HepG2 (cell line): ENCODE results near the gene TMUB1. TPM values are rescaled to one million over a fixed set of nuclear protein-coding genes. Genes with fewer than 3 reads are reported as not detected.

Experiments
- CENPT ChIP-seq: sonication (generic); formaldehyde crosslinking; IDR thresholded peaks from 2 replicates; pipeline ENCODE4 v1.8.0; 2022; ENCODE audit warnings: low read depth, mild to moderate bottlenecking, moderate library complexity, missing genetic modification reagents
- KDM2A ChIP-seq: sonication (generic); formaldehyde crosslinking; IDR thresholded peaks from 2 replicates; pipeline ENCODE4 v1.4.0; 2020; ENCODE audit warnings: low read depth, missing genetic modification reagents, borderline replicate concordance
- MBNL3 ChIP-seq: fragments of 250-450 bp; sonication (Bioruptor Pico); conservative IDR thresholded peaks from 2 replicates; pipeline ENCODE4 v1.8.0; 2022; ENCODE audit warnings: mild to moderate bottlenecking, inconsistent platforms
- RBFOX2 ChIP-seq: fragments of 200-400 bp; formaldehyde crosslinking; IDR thresholded peaks from 2 replicates; pipeline ENCODE4 v1.6.1; 2017; ENCODE audit warnings: low read depth, mild to moderate bottlenecking, low read length
- TBP ChIP-seq: sonication (generic); formaldehyde crosslinking; IDR thresholded peaks from 2 replicates; pipeline ENCODE4 v1.5.0; 2020; ENCODE audit warnings: missing genetic modification reagents
- ZC3H13 ChIP-seq: sonication (generic); formaldehyde crosslinking; IDR thresholded peaks from 2 replicates; pipeline ENCODE4 v1.8.1; 2023; ENCODE audit warnings: mild to moderate bottlenecking, missing genetic modification reagents, moderate library complexity
- ZMYM3 ChIP-seq: sonication (generic); formaldehyde crosslinking; IDR thresholded peaks from 2 replicates; pipeline ENCODE4 v1.5.1; 2020; ENCODE audit warnings: mild to moderate bottlenecking, missing genetic modification reagents
- ZNF441 ChIP-seq: sonication (generic); formaldehyde crosslinking; IDR thresholded peaks from 2 replicates; pipeline ENCODE4 v1.7.0; 2021; ENCODE audit warnings: missing genetic modification reagents, borderline replicate concordance
- ZNF468 ChIP-seq: sonication (generic); formaldehyde crosslinking; IDR thresholded peaks from 2 replicates; pipeline ENCODE4 v1.8.0; 2022; ENCODE audit warnings: mild to moderate bottlenecking, moderate library complexity, missing genetic modification reagents
- ZNF672 ChIP-seq: sonication (generic); formaldehyde crosslinking; IDR thresholded peaks from 2 replicates; pipeline ENCODE4 v1.8.1; 2022; ENCODE audit warnings: missing genetic modification reagents
- ZNF7 ChIP-seq: IDR thresholded peaks from 2 replicates; pipeline ENCODE4 v1.6.1; 2016; ENCODE audit warnings: missing biosample characterization, missing genetic modification reagents
- polyA plus RNA-seq, 8 experiments: library from polyadenylated mRNA; depleted of rRNA in 3 of 8; stranded (reverse) in 7 of 8; unstranded in 1 of 8; fragments of >200 nt; fragmentation: Illumina TruSeq in 4 of 8; extraction: Trizol in 4 of 8; gene quantifications; 2 replicates each; pipeline versions ENCODE4 v1.2.1 to v1.2.3, GENCODE V29; 2011 to 2016; ENCODE audit warnings: low read depth in 4 of 8, missing spikeins in 1 of 8, mixed read lengths in 1 of 8; ENCODE audit not compliant: insufficient read depth in 1 of 8
- total RNA-seq, 5 experiments: library from RNA; depleted of rRNA; stranded (reverse); fragments of >200 nt; fragmentation: Illumina TruSeq; extraction: Trizol; gene quantifications; 2 replicates each; pipeline ENCODE4 v1.2.3, GENCODE V29; 2016; ENCODE audit warnings: low read depth in 1 of 5
- TF ChIP-seq, protein P1 (sequence below): sonication (generic); formaldehyde crosslinking; IDR thresholded peaks from 2 replicates; pipeline ENCODE4 v1.8.1; 2023; ENCODE audit warnings: missing genetic modification reagents, mild to moderate bottlenecking, borderline replicate concordance
- TF ChIP-seq, protein P2 (sequence below): sonication (generic); formaldehyde crosslinking; IDR thresholded peaks from 2 replicates; pipeline ENCODE4 v1.4.0; 2020; ENCODE audit warnings: missing genetic modification reagents
- TF ChIP-seq, protein P3 (sequence below): sonication (generic); IDR thresholded peaks from 2 replicates; pipeline ENCODE4 v1.6.1; 2016; ENCODE audit warnings: low read depth, borderline replicate concordance
- TF ChIP-seq, protein P4 (sequence below): IDR thresholded peaks from 2 replicates; pipeline ENCODE4 v1.6.1; 2016; ENCODE audit warnings: mild to moderate bottlenecking, missing biosample characterization, missing genetic modification reagents
- TF ChIP-seq, protein P5 (sequence below): sonication (generic); formaldehyde crosslinking; IDR thresholded peaks from 2 replicates; pipeline ENCODE4 v1.5.0; 2020; ENCODE audit warnings: missing genetic modification reagents
- TF ChIP-seq, protein P6 (sequence below): sonication (generic); formaldehyde crosslinking; IDR thresholded peaks from 2 replicates; pipeline ENCODE4 v1.8.1; 2022; ENCODE audit warnings: mild to moderate bottlenecking, missing genetic modification reagents
- TF ChIP-seq, protein P7 (sequence below): sonication (generic); formaldehyde crosslinking; conservative IDR thresholded peaks from 2 replicates; pipeline ENCODE4 v1.5.0; 2020; ENCODE audit warnings: missing genetic modification reagents

The TMUB1 gene
- total and polyA plus RNA-seq, 2 of the 13 experiments (the other 11 are each of a cell fraction or from before 2014, with no cell fraction given), result 44.8 to 51.6 TPM

DNA sequence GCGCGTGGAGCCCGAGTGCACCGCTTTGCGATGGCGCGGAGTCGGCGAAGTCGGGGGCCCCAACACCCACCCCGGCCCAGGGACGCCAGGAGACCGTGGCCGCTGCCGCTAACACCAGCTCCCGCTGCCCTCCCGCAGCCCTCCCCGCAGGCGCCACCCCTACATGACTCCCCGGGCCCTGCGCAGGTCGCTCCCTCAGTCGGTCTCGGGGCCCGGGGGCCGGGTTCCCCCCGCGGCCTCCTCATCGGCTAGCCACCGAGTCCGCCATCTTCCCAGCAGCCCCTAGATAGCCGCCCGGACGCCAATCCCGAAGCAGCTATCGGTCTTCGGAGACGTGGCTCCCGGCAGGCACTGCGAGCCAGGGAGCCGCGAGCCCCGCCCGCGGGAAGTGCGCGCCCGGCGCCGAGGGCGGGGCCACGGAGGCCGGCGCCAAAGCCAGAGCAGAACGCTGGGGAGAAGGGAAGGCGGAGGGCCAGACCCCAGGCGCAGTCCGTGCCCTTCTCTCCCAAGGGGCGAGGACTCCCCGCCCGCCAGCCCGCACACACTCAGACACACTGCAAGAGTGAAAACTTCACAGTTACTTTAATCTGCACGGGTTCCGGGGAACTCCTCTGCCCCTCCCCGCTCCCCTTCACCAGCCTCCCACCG lies 2.6 kb downstream of the TMUB1 start, which contains the start of gene FASTK (continued):
- TF ChIP-seq MBNL3 (CRISPR knock-in tag) (no peak), CENPT (CRISPR knock-in tag) (no peak), RBFOX2 (peak; percentile 96), ZNF468 (0 out of 2 replicates have a peak, but pooled peaks have one; percentile 4), ZMYM3 (CRISPR knock-in tag) (no peak), ZNF7 (CRISPR knock-in tag) (no peak), ZNF672 (CRISPR knock-in tag) (no peak), TBP (CRISPR knock-in tag) (no peak), ZC3H13 (peak; percentile 85), ZNF441 (CRISPR knock-in tag) (no peak), KDM2A (CRISPR knock-in tag) (peak; percentile 98)
- TF ChIP-seq, protein P1, sequence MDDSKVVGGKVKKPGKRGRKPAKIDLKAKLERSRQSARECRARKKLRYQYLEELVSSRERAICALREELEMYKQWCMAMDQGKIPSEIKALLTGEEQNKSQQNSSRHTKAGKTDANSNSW (CRISPR knock-in tag), result no peak
- TF ChIP-seq, protein P2, sequence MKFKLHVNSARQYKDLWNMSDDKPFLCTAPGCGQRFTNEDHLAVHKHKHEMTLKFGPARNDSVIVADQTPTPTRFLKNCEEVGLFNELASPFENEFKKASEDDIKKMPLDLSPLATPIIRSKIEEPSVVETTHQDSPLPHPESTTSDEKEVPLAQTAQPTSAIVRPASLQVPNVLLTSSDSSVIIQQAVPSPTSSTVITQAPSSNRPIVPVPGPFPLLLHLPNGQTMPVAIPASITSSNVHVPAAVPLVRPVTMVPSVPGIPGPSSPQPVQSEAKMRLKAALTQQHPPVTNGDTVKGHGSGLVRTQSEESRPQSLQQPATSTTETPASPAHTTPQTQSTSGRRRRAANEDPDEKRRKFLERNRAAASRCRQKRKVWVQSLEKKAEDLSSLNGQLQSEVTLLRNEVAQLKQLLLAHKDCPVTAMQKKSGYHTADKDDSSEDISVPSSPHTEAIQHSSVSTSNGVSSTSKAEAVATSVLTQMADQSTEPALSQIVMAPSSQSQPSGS (CRISPR knock-in tag), result peak; percentile 60; the same call in 1 of the 2 replicates
- TF ChIP-seq, protein P3, sequence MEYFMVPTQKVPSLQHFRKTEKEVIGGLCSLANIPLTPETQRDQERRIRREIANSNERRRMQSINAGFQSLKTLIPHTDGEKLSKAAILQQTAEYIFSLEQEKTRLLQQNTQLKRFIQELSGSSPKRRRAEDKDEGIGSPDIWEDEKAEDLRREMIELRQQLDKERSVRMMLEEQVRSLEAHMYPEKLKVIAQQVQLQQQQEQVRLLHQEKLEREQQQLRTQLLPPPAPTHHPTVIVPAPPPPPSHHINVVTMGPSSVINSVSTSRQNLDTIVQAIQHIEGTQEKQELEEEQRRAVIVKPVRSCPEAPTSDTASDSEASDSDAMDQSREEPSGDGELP, result no peak
- TF ChIP-seq, protein P4, sequence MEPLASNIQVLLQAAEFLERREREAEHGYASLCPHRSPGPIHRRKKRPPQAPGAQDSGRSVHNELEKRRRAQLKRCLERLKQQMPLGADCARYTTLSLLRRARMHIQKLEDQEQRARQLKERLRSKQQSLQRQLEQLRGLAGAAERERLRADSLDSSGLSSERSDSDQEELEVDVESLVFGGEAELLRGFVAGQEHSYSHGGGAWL, result peak; percentile 29; the same call in 1 of the 2 replicates
- TF ChIP-seq, protein P5, sequence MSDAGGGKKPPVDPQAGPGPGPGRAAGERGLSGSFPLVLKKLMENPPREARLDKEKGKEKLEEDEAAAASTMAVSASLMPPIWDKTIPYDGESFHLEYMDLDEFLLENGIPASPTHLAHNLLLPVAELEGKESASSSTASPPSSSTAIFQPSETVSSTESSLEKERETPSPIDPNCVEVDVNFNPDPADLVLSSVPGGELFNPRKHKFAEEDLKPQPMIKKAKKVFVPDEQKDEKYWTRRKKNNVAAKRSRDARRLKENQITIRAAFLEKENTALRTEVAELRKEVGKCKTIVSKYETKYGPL (CRISPR knock-in tag), result peak; percentile 10; the same call in 1 of the 2 replicates
- TF ChIP-seq, protein P6, sequence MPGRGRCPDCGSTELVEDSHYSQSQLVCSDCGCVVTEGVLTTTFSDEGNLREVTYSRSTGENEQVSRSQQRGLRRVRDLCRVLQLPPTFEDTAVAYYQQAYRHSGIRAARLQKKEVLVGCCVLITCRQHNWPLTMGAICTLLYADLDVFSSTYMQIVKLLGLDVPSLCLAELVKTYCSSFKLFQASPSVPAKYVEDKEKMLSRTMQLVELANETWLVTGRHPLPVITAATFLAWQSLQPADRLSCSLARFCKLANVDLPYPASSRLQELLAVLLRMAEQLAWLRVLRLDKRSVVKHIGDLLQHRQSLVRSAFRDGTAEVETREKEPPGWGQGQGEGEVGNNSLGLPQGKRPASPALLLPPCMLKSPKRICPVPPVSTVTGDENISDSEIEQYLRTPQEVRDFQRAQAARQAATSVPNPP, result peak; percentile 84
- TF ChIP-seq, protein P7, sequence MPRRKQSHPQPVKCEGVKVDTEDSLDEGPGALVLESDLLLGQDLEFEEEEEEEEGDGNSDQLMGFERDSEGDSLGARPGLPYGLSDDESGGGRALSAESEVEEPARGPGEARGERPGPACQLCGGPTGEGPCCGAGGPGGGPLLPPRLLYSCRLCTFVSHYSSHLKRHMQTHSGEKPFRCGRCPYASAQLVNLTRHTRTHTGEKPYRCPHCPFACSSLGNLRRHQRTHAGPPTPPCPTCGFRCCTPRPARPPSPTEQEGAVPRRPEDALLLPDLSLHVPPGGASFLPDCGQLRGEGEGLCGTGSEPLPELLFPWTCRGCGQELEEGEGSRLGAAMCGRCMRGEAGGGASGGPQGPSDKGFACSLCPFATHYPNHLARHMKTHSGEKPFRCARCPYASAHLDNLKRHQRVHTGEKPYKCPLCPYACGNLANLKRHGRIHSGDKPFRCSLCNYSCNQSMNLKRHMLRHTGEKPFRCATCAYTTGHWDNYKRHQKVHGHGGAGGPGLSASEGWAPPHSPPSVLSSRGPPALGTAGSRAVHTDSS (CRISPR knock-in tag), result no peak
